Caco-2 (cell line): ENCODE measurements around the gene PFDN2. TPM values are rescaled to one million over a fixed set of nuclear protein-coding genes. Genes with fewer than 3 reads are reported as not detected.

ENCODE experiments used
- BruUV-seq: library from RNA; stranded (reverse); fragments of 400-500 nt; replicated peaks from 2 replicates; lab custom pipeline; 2021; lab: Mats Ljungman, UMichigan
- CTCF ChIA-PET: fragments of 300-600 bp; sonication (Branson Sonifier 250); formaldehyde crosslinking; loops from one replicate; lab custom pipeline; 2022; ENCODE audit warnings: antibody characterized with exemption; lab: Charles Lee
- POLR2A ChIA-PET: fragments of 300-600 bp; sonication (Branson Sonifier 250); formaldehyde crosslinking; loops from one replicate; lab custom pipeline; 2022; ENCODE audit warnings: antibody characterized with exemption; lab: Charles Lee
- DNase-seq, 2 experiments: peaks; one replicate each; pipeline versions ENCODE4 v3.0.0 to v3.0.0-alpha.2; 2020 to 2022
- H3K27me3 ChIP-seq: replicated peaks from 2 replicates; pipeline ENCODE4 v1.6.0; 2011; ENCODE audit warnings: low read length; ENCODE audit not compliant: control insufficient read depth, insufficient read depth
- H3K36me3 ChIP-seq: 2 replicates; pipeline ENCODE4 v1.5.1; 2011; ENCODE audit warnings: low read length; ENCODE audit not compliant: control insufficient read depth, insufficient read depth
- H3K4me1 ChIP-seq: fragments of 250-450 bp; sonication (Bioruptor Pico); 2 replicates; pipeline ENCODE4 v1.5.1; 2020; ENCODE audit warnings: mild to moderate bottlenecking
- H3K4me3 ChIP-seq: 2 replicates; pipeline ENCODE4 v1.5.1; 2011; ENCODE audit warnings: low read depth, mild to moderate bottlenecking, control low read depth, low read length
- H3K9me3 ChIP-seq: fragments of 250-450 bp; sonication (Bioruptor Pico); 2 replicates; pipeline ENCODE4 v1.5.1; 2020; ENCODE audit warnings: mild to moderate bottlenecking, moderate library complexity
- H3K27ac Mint-ChIP-seq: one replicate; pipeline ENCODE4 v1.8.0; 2022; ENCODE audit warnings: mixed read lengths; ENCODE audit not compliant: unreplicated experiment
- H3K27me3 Mint-ChIP-seq: one replicate; pipeline ENCODE4 v1.8.0; 2022; ENCODE audit warnings: mixed read lengths; ENCODE audit not compliant: insufficient read depth, unreplicated experiment
- H3K36me3 Mint-ChIP-seq: one replicate; pipeline ENCODE4 v1.8.0; 2022; ENCODE audit warnings: mild to moderate bottlenecking, mixed read lengths; ENCODE audit not compliant: insufficient read depth, unreplicated experiment
- H3K4me1 Mint-ChIP-seq: one replicate; pipeline ENCODE4 v1.8.0; 2022; ENCODE audit warnings: low read depth, mixed read lengths; ENCODE audit not compliant: unreplicated experiment
- H3K4me3 Mint-ChIP-seq: one replicate; pipeline ENCODE4 v1.8.0; 2022; ENCODE audit warnings: mild to moderate bottlenecking, moderate library complexity, mixed read lengths; ENCODE audit not compliant: unreplicated experiment
- H3K9me3 Mint-ChIP-seq: one replicate; pipeline ENCODE4 v1.8.0; 2022; ENCODE audit warnings: mixed read lengths; ENCODE audit not compliant: unreplicated experiment
- CTCF ChIP-seq, 2 experiments: fragments of 200-600 bp in 1 of 2; IDR thresholded peaks; 1 replicate in 1 of 2; 2 replicates in 1 of 2; pipeline versions ENCODE4 v1.5.1 to v1.8.0; 2011 to 2022; ENCODE audit warnings: antibody characterized with exemption in 1 of 2, control low read depth in 1 of 2, inconsistent platforms in 1 of 2, low read depth in 1 of 2, low read length in 1 of 2, mild to moderate bottlenecking in 1 of 2, moderate library complexity in 1 of 2; ENCODE audit not compliant: insufficient read depth in 1 of 2, severe bottlenecking in 1 of 2, unreplicated experiment in 1 of 2
- intact Hi-C: fragments of 100-400 bp; cut with micrococcal nuclease; formaldehyde crosslinking; loops from one replicate; pipeline ENCODE4 v1.10.0; 2022; ENCODE audit not compliant: unreplicated experiment
- total RNA-seq: library from RNA; stranded (reverse); gene quantifications from 2 replicates; pipeline ENCODE4 v1.2.3, GENCODE V29; 2022

Gene PFDN2
- total RNA-seq, 1 experiment from 2014 or later: 88.0 TPM

DNA sequence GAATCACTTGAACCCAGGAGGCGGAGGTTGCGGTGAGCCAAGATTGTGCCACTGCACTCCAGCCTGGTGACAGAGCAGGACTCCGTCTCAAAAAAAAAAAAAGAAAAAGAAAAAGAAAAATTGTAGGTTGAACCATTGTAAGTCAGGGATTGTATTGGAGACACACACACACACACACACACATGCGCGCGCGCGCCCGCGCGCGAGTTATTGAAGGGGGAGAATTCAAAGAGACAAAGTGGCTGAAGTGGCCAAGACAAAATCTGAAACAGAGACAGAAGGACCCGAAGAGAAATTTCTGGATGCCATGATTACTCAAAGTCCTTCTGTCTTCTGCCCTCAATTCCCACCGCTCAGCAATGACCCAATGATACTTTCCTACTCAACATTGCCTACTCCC, 23.4 kb downstream of the PFDN2 start:
- no peak for TF ChIP-seq CTCF (IDR thresholded peaks at IDR 0.05; ENCODE audit: insufficient read depth in 1 of 2, low read depth in 1 of 2, low read length in 1 of 2, severe bottlenecking in 1 of 2, unreplicated experiment in 1 of 2)
- H3K4me3 ChIP-seq: no peak overlapping the region
- H3K4me3 Mint-ChIP-seq: no peak overlapping the region
- POLR2A ChIA-PET: no interaction called here
- BruUV-seq: no TSS peak
- no peaks in the 10 kb centered on the region for H3K9me3 Mint-ChIP-seq
- H3K4me1 ChIP-seq: 0 out of 2 replicates have a peak, but pooled peaks cover under 1% of the 10 kb centered on the region
- H3K27me3 Mint-ChIP-seq: no peaks in the 10 kb centered on the region
- H3K36me3 ChIP-seq: no peaks in the 10 kb centered on the region
- no peaks in the 10 kb centered on the region for H3K9me3 ChIP-seq
- DNase-seq: no peak
- H3K27ac Mint-ChIP-seq: no peak overlapping the region
- peaks cover 16% of the 10 kb centered on the region for H3K4me1 Mint-ChIP-seq
- CTCF ChIA-PET: no interaction called here
- H3K27me3 ChIP-seq: no peaks in the 10 kb centered on the region
- H3K36me3 Mint-ChIP-seq: peaks cover 10% of the 10 kb centered on the region
- intact Hi-C loops: no loop called here

DNA sequence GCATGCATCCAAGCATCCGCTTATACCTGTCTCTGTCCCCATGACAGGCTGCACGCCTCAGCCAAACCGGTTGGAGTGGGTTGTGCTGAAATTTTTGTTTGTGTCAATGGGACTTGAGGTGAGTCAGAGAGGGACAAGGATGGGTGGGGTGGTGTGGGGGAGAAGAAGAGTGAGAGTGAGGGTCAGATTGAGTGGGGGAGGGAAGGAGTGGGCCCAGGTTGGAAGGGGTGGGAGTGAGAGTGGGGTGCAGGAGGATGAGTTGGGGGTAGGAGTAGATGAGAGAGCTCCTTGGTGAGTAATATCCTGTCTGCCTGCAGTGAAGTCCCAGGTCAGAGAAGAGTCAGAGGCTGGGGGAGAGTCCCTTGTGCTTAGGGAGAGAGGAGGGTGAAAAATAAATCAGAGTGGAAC, 25.2 kb downstream of the PFDN2 start:
- BruUV-seq: no TSS peak
- Histone ChIP-seq H3K36me3 (no peaks in the 10 kb centered on the region), H3K27me3 (no peaks in the 10 kb centered on the region), H3K9me3 (no peaks in the 10 kb centered on the region), H3K4me3 (no peak overlapping the region), H3K4me1 (0 out of 2 replicates have a peak, but pooled peaks cover 4% of the 10 kb centered on the region)
- Mint-ChIP-seq H3K4me3 (no peak overlapping the region), H3K27ac (no peak overlapping the region), H3K9me3 (no peaks in the 10 kb centered on the region), H3K27me3 (no peaks in the 10 kb centered on the region), H3K36me3 (peaks cover 4% of the 10 kb centered on the region), H3K4me1 (peaks cover 6% of the 10 kb centered on the region)
- intact Hi-C loops: no loop called here
- ChIA-PET CTCF (no interaction called here), POLR2A (no interaction called here)
- DNase-seq: no peak
- no peak for TF ChIP-seq CTCF (IDR thresholded peaks at IDR 0.05; ENCODE audit: insufficient read depth in 1 of 2, low read depth in 1 of 2, low read length in 1 of 2, severe bottlenecking in 1 of 2, unreplicated experiment in 1 of 2)

GRCh38 chr1:161091796-161092507, 25.9 kb downstream of the PFDN2 start:
- Mint-ChIP-seq H3K27me3 (no peaks in the 10 kb centered on the region), H3K36me3 (no peaks in the 10 kb centered on the region), H3K9me3 (no peaks in the 10 kb centered on the region), H3K4me1 (no peaks in the 10 kb centered on the region), H3K4me3 (no peak overlapping the region), H3K27ac (no peak overlapping the region)
- POLR2A ChIA-PET: no interaction called here
- BruUV-seq: no TSS peak
- no peak for DNase-seq
- TF ChIP-seq CTCF (IDR thresholded peaks at IDR 0.05; ENCODE audit: insufficient read depth in 1 of 2, low read depth in 1 of 2, low read length in 1 of 2, severe bottlenecking in 1 of 2, unreplicated experiment in 1 of 2): no peak
- Histone ChIP-seq H3K4me3 (no peak overlapping the region), H3K36me3 (no peaks in the 10 kb centered on the region), H3K9me3 (no peaks in the 10 kb centered on the region), H3K4me1 (0 out of 2 replicates have a peak, but pooled peaks cover 4% of the 10 kb centered on the region), H3K27me3 (no peaks in the 10 kb centered on the region)
- intact Hi-C loops: no loop called here
- CTCF ChIA-PET: no interaction called here
